GM13976 (cell line): ENCODE data around the gene CECR2.

Experiments
- DNase-seq: peaks from one replicate; pipeline ENCODE4 v3.0.0; 2012; ENCODE audit warnings: low spot score
- CTCF ChIP-seq: IDR thresholded peaks from 2 replicates; pipeline ENCODE4 v1.5.1; 2012; ENCODE audit warnings: borderline replicate concordance, mild to moderate bottlenecking; ENCODE audit not compliant: insufficient read depth; ENCODE audit errors: extremely low read depth, missing control alignments, control extremely low read depth
- in situ Hi-C: fragments of 300-500 bp; cut with MboI; formaldehyde crosslinking; loops from one replicate; pipeline ENCODE4 v1.12.0; 2022; ENCODE audit warnings: low sequenced_read_pairs, mixed read lengths, inconsistent platforms; ENCODE audit not compliant: unreplicated experiment

CECR2 gene

GRCh38 chr22:17542452-17542851 lies 173.2 kb downstream of the CECR2 start:
- TF ChIP-seq CTCF, result no peak
- in situ Hi-C loops, result no loop called here
- no peak for DNase-seq

- DNase-seq, result no peak
- in situ Hi-C loops, result no loop called here
- TF ChIP-seq CTCF, result no peak
Observed at GRCh38 chr22:17548010-17548755, 178.9 kb downstream of the CECR2 start.

- in situ Hi-C loops, result no loop called here
- no peak for TF ChIP-seq CTCF
- no peak for DNase-seq
Observed at GRCh38 chr22:17548756-17549035, 179.4 kb downstream of the CECR2 start.

DNA sequence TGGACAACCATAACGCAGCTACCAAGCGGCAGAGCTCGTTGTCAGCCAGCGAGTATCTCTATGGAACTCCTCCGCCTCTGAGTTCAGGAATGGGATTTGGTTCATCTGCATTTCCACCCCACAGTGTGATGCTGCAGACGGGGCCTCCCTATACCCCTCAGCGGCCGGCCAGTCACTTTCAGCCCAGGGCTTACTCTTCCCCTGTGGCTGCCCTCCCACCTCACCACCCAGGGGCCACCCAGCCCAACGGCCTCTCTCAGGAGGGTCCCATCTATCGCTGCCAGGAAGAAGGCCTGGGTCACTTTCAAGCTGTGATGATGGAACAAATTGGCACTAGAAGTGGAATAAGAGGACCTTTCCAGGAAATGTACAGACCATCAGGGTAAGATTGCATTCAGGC lies 179.9 kb downstream of the CECR2 start:
- no peak for TF ChIP-seq CTCF
- DNase-seq, result no peak
- in situ Hi-C loops, result no loop called here

DNA sequence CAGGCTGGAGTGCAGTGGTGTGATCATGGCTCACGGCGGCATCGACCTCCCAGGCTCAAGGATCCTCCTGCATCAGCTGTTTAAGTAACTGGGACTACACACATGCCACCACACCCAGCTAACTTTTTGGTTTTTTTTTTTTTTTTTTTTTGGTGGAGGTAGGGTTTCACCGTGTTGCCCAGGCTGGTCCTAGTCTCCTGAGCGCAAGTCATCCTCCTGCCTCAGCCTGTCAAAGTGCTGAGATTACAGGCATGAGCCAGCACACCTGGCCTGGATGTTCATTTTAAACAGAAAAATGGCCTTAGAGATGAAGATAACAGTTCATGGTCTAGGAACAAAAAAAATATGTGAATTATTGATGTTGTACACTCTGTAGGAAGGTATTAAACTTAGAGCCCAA lies 180.4 kb downstream of the CECR2 start:
- DNase-seq, result no peak
- in situ Hi-C loops, result no loop called here
- no peak for TF ChIP-seq CTCF

- DNase-seq, result no peak
- in situ Hi-C loops, result no loop called here
- no peak for TF ChIP-seq CTCF
Observed at GRCh38 chr22:17552737-17553136, 183.5 kb downstream of the CECR2 start.

GRCh38 chr22:17554814-17555213 lies 185.6 kb downstream of the CECR2 start:
- in situ Hi-C loops, result no loop called here
- no peak for TF ChIP-seq CTCF

More at GRCh38 chr22:17554814-17555213, 185.6 kb downstream of the CECR2 start:
- DNase-seq, result no peak
